Osteocyte (in vitro differentiated cells): ENCODE data around the gene RAD51B. TPM values are rescaled to one million over a fixed set of nuclear protein-coding genes. Genes with fewer than 3 reads are reported as not detected.

ENCODE experiments used
- DNase-seq: peaks from one replicate; pipeline ENCODE4 v3.0.0; 2021; ENCODE audit warnings: mixed read lengths; ENCODE audit not compliant: unreplicated experiment; ENCODE audit errors: extremely low spot score
- H3K27ac Mint-ChIP-seq: one replicate; pipeline ENCODE4 v1.8.0; 2021; ENCODE audit warnings: mild to moderate bottlenecking, mixed read lengths; ENCODE audit not compliant: unreplicated experiment
- H3K27me3 Mint-ChIP-seq: one replicate; pipeline ENCODE4 v1.8.0; 2021; ENCODE audit warnings: mixed read lengths; ENCODE audit not compliant: unreplicated experiment
- H3K36me3 Mint-ChIP-seq: one replicate; pipeline ENCODE4 v1.8.0; 2021; ENCODE audit warnings: mixed read lengths; ENCODE audit not compliant: unreplicated experiment
- H3K4me1 Mint-ChIP-seq: one replicate; pipeline ENCODE4 v1.8.0; 2021; ENCODE audit warnings: mixed read lengths; ENCODE audit not compliant: unreplicated experiment
- H3K4me3 Mint-ChIP-seq: one replicate; pipeline ENCODE4 v1.8.0; 2021; ENCODE audit warnings: mild to moderate bottlenecking, moderate library complexity, mixed read lengths; ENCODE audit not compliant: unreplicated experiment
- H3K9me3 Mint-ChIP-seq: one replicate; pipeline ENCODE4 v1.8.0; 2021; ENCODE audit warnings: mixed read lengths; ENCODE audit not compliant: unreplicated experiment
- CTCF ChIP-seq: fragments of 200-600 bp; sonication (generic); IDR thresholded peaks from 2 replicates; pipeline ENCODE4 v1.5.0; 2021; ENCODE audit warnings: antibody characterized with exemption, mild to moderate bottlenecking, moderate library complexity
- total RNA-seq: library from RNA; stranded (reverse); gene quantifications from 2 replicates; pipeline ENCODE4 v1.2.1, GENCODE V29; 2021

RAD51B gene
- total RNA-seq, 1 donor from 2014 or later, result 12.7 TPM

DNA sequence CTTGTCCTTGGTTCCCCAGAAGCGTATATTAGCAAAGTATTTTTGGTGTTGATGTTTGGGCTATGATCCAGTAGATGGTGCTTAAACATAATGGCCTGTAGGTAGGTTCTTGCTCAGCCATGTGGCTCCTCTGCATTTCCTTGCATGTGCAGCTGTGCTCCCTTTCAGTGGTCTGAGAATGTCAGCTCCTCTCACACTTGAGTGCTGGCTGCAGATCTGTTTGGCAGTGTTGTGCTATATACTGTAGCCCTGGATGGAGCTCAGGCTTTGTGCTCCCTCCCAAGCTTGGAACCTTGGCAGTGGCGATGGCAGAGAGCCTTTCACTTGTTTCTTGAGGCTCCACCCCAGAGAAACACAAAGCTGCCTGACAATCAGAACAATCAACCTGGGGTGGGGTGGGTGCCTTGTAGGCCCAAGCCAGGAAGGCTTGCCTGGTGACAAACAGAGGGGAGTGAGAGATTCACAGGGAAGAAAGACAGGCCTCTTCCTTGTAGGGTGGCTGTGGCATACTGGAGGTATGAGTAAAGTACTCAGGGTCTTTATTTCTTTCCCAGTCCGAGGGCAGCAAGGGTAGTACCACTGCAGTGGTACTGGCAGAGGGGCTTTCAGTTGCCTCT lies 255.3 kb downstream of the RAD51B start:
- H3K36me3 Mint-ChIP-seq, result peaks cover 13% of the 10 kb centered on the region
- H3K4me3 Mint-ChIP-seq, result no peak overlapping the region
- H3K9me3 Mint-ChIP-seq, result peaks cover 31% of the 10 kb centered on the region
- no peak overlapping the region for H3K27ac Mint-ChIP-seq
- TF ChIP-seq CTCF, result no peak
- H3K27me3 Mint-ChIP-seq, result no peaks in the 10 kb centered on the region
- DNase-seq, result no peak
- peaks cover 19% of the 10 kb centered on the region for H3K4me1 Mint-ChIP-seq

DNA sequence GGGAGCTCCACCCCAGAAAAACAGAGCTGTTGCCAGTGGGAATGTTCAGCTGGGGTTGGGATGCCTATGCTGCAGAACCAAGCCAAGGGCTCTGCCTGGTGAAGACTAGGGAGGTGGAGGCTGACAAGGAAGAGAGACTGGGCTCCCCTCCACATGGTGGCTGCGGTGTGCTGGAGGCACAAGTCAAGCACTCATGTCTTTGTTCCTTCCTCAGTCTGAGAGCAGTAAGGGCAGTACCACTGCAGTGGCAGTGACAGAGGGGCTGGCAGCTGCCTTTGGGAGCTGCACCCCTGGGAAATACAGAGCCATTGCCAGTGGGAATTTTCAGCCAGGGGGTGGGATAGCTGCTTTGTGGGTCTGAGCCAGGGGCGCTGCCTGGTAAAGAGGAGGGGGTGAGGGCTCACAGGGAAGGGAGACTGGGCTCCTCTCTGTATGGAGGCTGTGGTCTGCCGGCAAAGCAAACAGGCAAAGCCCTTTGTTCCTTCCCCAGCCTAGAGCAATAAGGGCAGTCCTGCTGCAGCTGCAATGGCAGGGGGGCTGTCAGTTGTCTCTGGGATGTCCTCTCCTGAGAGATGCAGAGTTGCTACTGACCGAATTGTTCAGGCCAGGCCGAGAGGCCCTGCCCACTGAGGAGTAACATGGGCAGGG lies 255.9 kb downstream of the RAD51B start:
- H3K9me3 Mint-ChIP-seq, result peaks cover 27% of the 10 kb centered on the region
- peaks cover 13% of the 10 kb centered on the region for H3K36me3 Mint-ChIP-seq
- H3K4me1 Mint-ChIP-seq, result peaks cover 19% of the 10 kb centered on the region
- no peak for TF ChIP-seq CTCF
- H3K27me3 Mint-ChIP-seq, result no peaks in the 10 kb centered on the region
- DNase-seq, result no peak
- no peak overlapping the region for H3K4me3 Mint-ChIP-seq
- no peak overlapping the region for H3K27ac Mint-ChIP-seq

DNA sequence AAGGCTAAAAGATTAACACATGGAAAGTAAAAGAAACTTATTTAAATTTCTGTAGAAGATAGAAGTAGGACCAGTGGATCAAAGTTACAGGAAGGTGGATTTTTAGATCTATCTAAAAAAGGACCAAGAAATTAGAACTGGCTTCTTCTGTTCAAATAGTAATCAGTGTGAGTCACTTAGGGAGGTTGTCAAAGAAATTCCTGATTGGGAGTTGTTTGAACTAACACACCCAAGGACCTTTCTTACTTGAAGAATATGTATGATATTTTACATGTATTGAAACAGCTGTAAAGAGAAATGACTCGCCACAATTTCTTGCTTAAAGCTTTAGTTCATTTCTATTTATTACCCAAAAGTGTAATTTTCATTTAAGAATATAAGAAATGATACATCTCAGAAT lies 256.9 kb downstream of the RAD51B start:
- no peaks in the 10 kb centered on the region for H3K27me3 Mint-ChIP-seq
- H3K36me3 Mint-ChIP-seq, result peaks cover 13% of the 10 kb centered on the region
- peaks cover 19% of the 10 kb centered on the region for H3K4me1 Mint-ChIP-seq
- peaks cover 23% of the 10 kb centered on the region for H3K9me3 Mint-ChIP-seq
- DNase-seq, result no peak
- TF ChIP-seq CTCF, result no peak
- no peak overlapping the region for H3K4me3 Mint-ChIP-seq
- H3K27ac Mint-ChIP-seq, result peak overlapping the region; percentile 29

DNA sequence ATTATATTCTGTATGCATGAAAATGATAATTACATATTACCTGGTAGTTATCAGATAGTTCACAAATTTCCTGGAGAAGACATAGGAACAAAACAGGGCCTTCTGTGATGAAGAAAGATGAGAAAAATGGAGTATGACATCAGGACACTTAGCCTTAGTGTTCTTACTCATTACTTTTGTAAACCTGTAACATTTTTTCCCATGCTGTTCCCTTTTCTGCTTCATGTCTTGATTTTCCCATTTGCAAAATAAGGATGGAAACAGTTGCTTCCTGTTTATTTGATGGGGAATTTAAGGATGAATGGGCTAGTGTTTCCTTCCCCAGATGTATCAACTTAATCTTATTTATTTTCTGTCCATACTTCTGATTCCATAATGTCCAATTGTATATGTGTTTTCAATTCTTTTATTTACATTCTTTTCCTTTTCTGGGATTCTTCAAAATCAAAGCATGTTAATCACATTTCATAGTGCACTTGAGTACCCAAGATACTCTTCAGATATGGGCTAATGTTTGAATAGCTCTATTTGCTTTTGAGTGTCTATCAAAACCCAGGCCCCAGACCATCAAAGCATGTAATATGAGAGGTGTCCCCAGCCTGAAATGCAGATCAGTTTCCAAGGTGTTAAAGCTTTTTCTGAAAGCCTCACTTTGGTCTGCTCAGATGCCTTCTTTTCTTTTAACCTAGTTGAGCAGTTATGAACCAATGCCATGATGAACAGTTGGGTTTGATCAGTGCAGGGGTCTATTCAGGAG lies 260.5 kb downstream of the RAD51B start:
- no peak for TF ChIP-seq CTCF
- Mint-ChIP-seq H3K9me3 (no peaks in the 10 kb centered on the region), H3K4me3 (no peak overlapping the region), H3K4me1 (peaks cover 19% of the 10 kb centered on the region), H3K27ac (no peak overlapping the region), H3K36me3 (no peaks in the 10 kb centered on the region), H3K27me3 (no peaks in the 10 kb centered on the region)
- no peak for DNase-seq

- H3K27ac Mint-ChIP-seq, result no peak overlapping the region
Measured at GRCh38 chr14:68081489-68081888, 261.9 kb downstream of the RAD51B start.

More at GRCh38 chr14:68081489-68081888, 261.9 kb downstream of the RAD51B start:
- Mint-ChIP-seq H3K27me3 (no peaks in the 10 kb centered on the region), H3K4me1 (peaks cover 10% of the 10 kb centered on the region), H3K36me3 (no peaks in the 10 kb centered on the region), H3K4me3 (no peak overlapping the region), H3K9me3 (no peaks in the 10 kb centered on the region)
- no peak for DNase-seq
- TF ChIP-seq CTCF, result no peak
